HL-60/S4 treated with phorbol 12-myristate 13-acetate at 8.2 ng/mL for 4 days and 3 days (cell line): ENCODE data around the gene CEP72.

Source experiments
- in situ Hi-C: fragments of 300-500 bp; cut with MboI; formaldehyde crosslinking; loops from 2 replicates; pipeline ENCODE4 v1.15.0; 2022; ENCODE audit warnings: low sequenced_read_pairs

CEP72 gene

DNA sequence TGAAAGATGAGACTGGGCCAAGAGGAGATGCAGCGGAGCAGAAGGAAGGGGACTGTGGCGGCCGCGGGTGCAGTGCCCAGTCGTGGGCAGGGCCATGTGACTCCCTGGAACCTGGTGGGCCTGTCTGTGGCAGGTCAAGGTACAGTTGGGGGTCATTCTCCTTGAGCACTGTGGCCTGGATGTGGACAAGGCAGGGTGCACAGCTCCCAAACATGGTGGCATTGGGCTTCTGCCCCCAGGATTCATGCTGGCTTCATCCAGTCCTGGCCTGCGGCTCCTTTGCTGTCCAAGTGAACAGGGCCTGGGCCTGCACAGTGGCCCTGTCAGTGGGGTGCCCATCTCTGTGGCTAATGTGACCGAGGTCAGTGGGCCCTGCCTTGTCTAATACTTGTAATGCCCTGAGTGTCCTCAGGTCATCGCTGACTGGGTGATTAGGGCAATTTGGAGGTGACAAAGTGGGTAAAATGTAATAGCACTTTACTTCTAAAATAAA is 39.9 kb downstream of the CEP72 start:
- in situ Hi-C loops, result no loop called here

DNA sequence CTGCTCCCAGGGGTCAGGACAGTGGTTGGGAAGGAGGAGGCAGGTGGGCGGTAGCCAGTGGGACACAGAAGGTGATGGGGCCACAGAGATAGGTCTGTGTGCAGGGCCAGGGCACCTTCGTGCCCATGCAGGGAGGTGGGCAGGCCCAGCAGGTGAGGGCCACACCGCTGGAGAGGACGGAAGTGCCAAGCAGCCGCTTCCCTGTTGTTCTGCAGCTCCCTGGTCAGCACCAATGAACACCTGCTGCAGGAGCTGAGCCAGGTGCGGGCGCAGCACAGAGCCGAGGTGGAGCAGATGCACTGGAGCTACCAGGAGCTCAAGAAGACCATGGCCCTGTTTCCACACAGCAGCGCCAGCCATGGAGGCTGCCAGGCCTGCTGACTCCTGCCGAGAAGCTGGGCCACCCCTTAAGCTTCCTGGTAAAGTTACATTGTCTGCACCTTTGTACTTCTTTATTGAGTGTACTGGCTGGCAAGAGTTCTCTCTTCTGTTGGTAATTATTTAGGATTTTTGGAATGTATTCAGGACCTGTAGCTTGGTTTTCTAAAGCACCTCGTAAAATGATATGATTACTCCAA is 40.7 kb downstream of the CEP72 start:
- in situ Hi-C loops, result no loop called here

DNA sequence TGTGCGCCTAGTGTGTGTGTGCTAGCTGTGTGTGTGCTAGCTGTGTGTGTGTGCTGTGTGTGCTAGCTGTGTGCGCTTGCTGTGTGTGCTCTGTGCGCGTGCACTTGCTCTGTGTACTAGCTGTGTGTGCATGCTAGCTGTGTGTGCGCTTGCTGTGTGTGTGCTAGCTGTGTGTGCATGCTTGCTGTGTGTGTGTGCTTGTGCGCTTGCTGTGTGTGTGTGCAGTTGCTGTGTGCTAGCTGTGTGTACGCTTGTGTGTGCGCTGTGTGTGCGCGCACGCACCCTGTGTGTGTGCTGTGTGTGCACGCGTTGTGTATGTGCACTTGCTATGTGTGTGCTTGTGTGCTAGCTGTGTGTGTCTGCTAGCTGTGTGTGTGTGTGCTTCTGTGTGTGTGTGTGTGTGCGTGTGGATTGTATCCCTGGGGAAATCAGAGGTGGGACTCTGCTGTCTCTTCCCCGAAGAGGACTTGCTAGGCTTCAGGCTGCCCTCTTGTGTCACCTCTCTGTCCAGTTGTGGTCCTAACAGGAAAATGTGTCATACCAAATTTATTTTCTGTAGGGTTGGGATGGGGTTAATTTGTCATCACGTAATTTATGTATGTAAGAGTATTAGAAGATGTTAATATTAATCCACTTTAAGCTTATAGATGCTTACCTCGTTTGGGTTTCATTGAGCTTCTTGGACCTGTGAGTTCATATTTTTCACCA is 42.1 kb downstream of the CEP72 start:
- in situ Hi-C loops, result no loop called here

DNA sequence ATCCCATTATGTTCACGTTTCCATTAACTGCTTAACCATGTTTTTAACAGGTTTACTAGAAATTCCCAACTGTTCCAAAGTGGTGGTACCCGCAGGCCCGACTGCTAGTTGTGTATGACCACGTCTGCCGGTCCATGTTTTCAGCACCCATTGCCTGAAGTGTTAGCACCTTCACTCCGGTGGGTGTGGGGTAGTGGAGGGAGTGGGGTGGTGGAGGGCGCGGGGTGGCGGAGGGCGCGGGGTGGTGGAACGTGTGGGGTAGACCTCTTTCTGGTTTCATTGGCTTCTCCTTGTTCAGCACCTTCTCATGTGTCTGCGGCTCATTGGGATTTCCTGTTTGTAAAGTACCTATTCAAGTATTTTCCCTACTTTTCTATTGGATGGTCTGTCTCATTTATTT is 43.3 kb downstream of the CEP72 start:
- in situ Hi-C loops, result no loop called here

DNA sequence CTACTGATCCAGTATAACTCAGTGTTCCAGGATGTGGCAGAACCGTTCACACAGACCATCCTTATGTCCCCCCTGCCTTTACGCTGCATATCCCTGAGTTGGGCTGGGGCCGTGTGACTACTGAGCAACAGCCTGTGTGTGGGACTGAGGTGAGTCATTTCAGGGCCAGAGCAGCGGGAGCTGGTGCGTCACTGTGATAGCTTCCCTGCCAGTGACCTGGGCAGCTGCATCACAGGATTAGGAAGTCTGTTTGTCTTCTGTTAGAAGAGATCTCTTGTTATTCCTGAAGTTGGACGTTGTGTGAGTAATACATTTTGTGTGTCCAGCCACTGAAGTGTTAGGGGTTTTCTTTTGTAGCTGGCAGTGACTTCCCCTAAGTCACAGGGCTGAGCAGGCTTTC is 45.4 kb downstream of the CEP72 start:
- in situ Hi-C loops, result no loop called here

DNA sequence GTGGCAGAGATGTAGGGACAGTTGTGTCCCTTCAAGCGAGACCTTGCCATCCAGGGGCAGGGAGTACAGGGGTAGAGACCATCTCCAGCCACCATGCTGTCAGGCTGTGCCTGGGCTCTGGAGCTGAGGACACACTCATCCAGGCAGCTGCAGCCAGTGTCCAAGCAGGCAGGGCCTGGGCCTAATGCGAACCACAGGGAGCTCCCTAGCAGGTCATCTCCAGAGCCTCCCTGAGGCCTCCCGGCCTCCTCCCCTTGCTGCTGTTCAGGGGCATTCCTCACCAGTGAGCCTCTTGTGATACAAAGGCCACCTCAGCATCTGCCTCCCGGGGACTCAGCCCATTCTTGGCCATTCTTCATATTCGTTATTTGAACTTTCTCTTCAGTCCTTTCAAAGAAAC is 46.0 kb downstream of the CEP72 start:
- in situ Hi-C loops, result no loop called here

DNA sequence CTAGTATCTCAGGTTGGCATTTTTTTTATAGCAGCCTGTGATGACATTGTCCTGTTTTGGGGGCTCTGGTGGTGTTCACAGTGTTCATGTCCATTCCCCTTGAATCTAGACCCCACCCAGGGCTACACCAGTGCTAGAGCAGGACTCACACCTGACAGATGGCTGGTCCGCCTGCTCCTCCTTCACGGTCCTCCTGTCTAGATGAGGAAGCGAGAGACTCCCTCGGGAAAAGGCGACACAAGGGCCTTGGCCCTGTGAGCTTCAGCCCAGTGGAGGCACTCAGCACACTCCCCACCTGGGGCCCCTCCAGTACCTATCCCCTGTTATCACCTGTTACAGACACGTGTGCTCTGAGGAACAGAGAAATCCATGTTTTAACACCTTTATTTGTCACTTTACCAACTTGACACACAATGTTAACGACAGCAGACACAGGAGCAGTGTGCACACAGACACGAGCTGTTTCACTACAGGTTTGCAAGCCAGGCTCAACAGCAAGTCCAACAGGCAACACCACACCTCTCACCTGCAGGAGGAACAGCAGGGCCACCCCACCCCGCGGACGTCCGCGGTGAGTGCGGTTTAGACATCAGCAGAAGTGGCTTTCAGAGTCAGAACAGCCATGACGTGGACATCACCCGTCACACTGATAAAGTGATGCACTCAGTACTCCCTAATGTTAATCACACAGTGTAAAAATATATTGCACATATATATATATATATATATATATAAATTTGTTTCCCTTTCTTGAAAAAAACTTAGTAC is 47.5 kb downstream of the CEP72 start:
- in situ Hi-C loops, result no loop called here

DNA sequence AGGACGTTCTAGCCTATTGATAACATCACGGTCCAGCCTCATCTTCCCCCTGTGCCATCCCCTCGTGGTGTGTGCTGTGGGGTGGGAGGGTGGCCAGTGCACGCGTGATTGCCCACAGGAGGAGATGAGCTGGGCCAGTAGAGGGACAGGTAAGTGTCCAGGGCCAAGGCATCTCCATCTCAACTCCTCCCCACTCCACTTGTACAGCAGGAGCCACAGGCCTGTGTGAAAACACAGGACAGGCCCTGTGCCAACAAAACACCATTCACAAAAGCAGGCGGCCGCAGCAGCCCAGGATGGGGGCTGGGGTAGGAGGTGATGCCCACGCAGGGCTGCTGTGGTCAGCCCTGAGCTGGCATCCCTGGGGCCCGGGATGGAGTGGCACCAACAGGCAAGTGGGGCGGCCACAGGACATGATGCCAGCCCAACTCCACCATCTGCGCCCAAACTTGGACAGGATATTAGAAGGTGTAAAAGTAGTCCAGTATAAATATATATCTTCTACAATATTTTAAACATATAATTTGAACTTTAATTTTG is 48.4 kb downstream of the CEP72 start:
- in situ Hi-C loops, result no loop called here

DNA sequence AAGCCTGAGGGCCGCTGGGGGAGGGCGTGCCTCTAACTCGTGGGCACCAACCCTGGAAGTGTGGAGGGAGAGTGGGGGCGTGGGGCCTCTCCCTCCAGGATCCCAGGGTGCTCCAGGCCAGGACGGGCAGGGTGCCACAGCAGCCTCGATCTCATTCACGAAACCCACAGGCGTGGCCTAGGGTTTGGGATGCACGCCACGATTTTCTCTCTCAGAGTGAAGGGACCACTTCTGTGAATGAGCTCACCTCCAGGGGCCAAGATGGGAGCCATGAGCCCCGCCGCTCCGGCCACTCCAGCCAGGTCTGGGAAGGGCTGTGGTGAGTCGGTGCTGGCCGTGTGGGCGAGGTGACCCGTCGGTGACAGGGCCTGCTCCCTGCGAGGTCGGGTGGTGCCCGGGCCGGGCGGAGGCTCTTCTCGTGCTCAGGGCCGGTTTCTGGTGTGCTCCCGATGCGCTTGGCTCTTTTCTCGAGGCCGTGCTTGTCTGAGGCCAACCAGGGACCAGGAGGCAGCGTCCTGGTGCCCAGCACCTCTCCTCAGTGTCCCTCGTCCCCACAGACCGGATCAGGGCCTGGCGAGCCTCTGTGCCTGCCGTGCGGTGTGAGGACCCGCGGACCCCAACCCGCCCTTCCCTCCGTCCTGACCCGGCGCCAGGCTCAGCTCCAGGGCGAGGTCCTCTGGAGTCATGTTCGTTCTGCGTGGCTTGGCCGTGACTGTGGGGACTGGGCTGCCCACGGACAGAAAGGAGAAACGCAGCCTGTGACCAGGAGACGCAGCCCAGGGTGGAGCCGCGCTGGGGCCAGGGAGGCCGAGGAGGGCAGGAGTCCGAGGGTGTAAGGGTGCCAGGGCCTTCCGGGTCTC is 50.0 kb downstream of the CEP72 start:
- in situ Hi-C loops, result no loop called here

DNA sequence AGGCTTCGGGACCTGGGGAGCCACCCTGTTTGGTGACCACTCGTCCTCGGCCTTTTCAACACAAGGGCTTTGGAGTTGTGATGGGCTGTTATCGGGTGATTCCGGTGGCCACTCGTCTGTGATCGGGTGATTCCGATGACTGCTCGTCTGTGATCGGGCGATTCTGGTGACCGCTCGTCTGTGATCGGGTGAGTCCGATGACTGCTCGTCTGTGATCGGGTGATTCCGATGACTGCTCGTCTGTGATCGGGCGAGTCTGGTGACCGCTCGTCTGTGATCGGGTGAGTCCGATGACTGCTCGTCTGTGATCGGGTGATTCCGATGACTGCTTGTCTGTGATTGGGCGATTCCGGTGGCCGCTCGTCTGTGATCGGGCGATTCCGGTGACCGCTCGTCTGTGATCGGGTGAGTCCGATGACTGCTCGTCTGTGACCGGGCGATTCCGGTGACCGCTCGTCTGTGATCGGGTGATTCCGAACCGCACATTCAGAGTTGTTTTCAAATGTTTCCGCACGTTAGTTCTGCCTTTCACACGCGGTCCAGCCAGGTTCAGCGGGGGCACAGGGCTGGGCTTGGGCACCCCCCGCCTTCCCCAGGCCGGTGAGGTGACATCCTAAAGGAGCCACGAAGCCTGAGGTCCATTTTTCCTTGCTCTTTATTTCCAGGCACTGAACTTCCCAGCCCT is 50.8 kb downstream of the CEP72 start:
- in situ Hi-C loops, result no loop called here

DNA sequence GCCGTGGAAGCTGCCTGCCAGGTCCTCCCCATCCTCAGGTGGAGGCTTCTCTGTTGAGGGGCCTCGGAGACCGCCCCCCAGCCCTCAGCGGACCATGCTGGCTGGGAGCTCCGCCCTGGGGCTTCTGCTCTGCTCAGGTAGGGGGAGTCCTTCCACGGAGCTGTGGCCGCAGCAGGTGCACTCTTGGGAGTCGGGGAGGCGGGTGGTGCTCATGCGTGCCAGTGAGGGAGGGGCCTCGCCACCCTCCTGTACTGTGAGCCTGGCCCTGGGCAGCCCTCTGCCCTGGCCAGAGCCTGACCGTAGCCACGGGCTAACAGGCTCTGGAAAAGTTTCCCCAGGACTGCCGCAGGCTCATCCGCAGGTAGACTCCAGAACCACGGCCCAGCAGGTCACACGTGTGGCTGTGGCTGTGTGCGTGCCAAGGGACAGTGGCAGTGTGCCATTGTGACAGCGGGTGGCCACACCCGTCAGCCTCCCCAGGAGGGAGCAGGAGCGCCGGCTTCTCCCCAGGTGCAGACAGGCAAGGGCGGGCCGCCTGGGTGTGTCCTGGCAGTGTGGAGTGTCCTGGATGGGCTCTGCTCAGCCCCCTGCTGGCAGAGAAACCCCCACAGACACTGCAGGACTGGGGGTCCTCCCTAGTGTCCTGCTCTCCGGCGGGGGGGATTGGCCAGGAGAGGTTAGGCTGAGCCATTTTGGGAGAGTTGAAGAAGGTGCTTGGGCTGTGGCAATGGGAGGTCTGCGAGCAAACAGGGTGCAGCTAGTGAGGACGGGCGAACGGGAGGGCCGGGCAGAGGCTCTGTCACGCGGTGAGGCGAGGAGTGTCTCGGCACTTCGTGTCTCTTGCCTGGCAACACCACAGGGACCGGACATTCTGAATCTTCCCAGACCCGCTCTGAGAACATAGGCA is 51.5 kb downstream of the CEP72 start:
- in situ Hi-C loops, result no loop called here

DNA sequence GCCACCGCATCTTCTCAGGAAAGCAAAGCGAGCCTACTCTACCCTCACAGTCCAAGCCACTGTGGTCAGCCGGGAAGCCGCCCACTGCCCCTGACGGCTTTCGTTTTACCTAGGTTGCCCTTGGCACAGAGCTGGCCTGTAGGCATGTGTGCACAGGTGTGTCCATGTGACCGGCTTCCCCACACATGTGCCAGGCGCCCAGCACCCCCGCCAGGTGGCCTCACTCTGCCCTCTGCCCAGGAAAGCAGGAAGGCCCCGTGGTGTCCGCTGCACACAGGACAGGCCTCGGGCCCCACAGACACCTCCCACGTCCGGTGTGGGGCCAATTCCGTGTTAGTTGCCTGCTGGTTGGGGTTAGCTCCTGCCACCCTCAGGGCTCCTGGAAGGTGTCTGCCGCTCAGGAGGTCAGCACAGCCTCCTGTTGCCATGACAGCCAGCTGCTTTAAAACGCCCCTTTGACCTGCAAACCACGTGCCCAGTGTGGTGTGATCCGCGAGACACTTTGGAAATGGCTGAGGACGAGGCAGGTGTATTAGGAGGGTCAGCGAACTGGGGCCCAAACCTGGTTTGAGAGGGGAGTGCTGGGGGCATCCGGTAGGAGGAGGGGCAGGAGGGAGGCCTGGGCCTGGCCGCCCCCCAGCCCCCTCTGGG is 52.3 kb downstream of the CEP72 start:
- in situ Hi-C loops, result no loop called here

DNA sequence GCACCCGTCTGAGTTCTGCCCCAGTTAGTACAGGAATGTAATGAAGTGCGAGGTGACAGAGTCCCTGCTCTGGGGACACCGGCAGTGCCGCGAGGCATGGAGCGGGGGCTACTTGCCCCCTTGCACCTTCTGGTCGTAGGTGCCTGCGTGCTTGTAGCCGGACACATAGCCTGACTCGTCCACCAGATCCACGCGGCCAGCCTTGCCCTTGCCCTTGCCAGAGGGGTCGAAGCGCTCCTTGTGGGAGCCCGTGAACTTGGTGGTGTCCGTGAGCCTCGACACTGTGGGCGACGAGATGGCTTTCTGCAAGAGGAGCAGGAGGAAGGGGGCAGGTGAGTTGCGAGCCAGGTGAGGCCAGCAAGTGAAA is 52.8 kb downstream of the CEP72 start:
- in situ Hi-C loops, result no loop called here

DNA sequence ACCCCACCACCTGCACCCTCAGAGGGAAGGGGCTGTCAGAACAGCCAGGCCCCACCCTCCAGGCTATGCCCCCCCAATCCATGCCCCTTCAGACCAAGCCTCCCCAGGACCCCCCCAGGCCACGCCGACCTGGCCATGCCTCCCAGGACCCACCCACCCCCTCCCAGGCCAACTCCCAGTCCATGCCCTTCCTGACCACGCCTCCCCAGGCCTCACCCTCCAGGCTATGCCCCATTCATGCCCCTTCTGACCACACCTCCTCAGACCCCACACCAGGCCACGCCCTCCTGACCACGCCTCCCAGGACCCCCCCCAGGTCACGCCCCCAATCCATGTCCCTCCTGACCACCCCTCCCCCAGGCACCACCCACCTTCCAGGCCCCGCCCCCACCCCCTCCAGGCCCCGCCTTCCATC is 53.4 kb downstream of the CEP72 start:
- in situ Hi-C loops, result no loop called here

DNA sequence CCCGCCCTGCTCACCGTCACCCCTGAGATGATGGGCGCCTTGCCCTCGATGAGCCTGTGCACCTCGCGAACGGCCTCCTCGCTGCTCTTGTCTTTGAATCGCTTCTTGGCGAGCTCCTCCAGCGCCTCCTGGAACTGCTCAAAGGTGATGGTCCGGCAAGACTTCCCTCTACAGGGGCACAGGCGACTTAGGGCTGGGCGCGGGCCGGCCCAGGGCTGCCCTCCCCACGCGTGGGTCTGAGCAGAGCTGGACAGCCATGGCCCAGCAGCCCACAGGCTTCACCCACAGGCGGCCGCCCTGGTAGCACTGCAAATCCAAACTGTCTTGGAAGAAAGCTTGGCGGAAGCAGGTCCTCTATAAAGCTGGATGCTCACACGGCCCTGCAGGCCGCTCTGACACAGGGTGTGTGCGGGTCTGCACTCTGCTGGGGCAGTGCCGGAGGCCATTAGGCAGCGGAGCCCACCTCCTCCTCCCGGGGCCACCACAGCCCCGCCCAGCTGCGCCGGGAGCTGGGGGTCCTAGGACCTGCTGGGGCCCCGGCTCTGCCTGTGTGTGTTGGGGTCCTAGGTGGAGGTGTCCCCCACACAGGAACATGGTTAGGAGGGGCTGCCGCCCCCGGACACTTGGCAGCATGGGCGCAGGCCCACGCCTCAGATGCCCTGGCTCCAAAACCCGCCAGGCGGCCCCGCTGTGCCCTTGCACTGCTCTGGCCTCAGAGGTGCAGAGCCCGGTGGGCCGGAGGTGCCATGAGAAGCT is 54.0 kb downstream of the CEP72 start:
- in situ Hi-C loops, result no loop called here

DNA sequence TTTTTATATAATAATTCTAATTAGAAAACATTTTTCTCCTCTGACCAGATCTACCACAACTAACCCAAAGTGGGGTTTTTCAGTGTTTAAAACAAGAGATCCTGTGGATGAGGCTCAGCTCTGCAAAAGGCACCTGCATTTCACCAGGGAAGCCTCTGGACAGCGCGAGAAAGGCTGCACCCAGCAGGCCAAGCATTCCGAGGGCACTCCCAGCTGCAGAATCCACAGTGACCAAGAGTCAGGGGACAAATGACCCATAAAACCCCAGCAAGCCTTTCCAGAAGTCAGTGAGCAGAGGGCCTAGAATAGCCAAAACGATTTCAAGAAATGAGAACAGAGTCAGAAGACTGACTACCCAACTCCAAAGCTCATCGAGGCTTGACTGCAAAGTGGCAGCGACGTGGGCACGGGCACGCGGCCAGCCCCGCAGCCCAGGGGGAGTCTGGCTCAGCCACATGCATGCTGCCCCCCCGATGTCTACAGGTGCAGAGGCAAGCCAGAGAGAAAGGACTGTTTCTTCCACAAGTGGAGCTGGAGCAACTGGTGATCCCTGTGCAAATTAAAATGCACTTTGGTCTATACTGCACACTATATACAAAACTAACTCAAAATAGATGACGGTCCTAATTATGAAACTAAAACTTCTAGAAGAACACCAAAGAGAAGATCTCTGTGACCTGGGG is 54.8 kb downstream of the CEP72 start:
- in situ Hi-C loops, result no loop called here

DNA sequence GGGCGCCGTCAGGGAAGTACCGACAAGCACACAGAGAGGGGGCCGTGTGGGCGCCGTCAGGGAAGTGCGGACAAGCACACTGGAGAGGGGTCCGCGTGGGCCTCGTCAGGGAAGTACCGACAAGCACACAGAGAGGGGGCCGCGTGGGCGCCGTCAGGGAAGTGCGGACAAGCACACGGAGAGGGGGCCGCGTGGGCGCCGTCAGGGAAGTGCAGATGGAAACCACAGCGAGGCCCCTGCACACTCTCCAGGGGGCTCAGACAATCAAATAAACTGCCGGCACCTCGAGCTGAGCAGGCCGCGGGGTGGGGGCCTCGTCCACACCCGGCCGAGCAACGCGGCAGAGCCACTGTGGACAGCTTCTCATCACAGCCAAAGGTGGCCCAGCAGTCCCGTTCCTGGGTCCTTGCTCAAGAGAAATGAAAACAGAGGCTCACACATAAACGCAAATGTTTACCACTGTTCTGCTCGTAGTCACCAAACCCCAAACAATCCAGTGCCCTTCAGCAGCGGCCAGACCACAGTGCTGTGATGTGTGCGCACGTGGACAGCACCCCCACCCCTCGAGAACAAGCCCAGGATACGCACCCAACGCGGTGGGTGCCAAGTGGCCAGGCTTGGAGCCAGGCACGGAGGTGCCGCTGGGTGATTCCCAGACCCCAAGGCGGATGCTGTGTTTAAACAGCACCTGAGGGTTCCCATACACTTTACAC is 56.3 kb downstream of the CEP72 start:
- in situ Hi-C loops, result no loop called here
